ENCODE measurements around the gene ORM2. TPM values are rescaled to one million over a fixed set of nuclear protein-coding genes. Genes with fewer than 3 reads are reported as not detected.

The ORM2 gene
- total RNA-seq, 3 donors from 2014 or later (not counting 1 experiment from before 2014, with no cell fraction given): not detected

GRCh38 chr9:114350636-114351401, 21.1 kb downstream of the ORM2 start:
- peak in 1 of 3 donors; percentile 19 for ATAC-seq
- no peak for DNase-seq
- intact Hi-C loops (cut with micrococcal nuclease): no loop called here
- H3K27ac Mint-ChIP-seq: peak overlapping the region; percentile 85 to 98
- Histone ChIP-seq H3K36me3 (ENCODE audit: control insufficient read depth, insufficient read depth, low read length) (peaks cover 87% of the 10 kb centered on the region), H3K9me3 (ENCODE audit: control insufficient read depth, insufficient read depth, low read length) (no peaks in the 10 kb centered on the region), H3K27me3 (ENCODE audit: control insufficient read depth, insufficient read depth, low read length) (no peaks in the 10 kb centered on the region), H3K27ac (ENCODE audit: low read length) (no peak overlapping the region), H3K4me3 (ENCODE audit: low read length) (no peak overlapping the region), H3K4me1 (ENCODE audit: control insufficient read depth, insufficient read depth, low read length) (peaks cover 20% of the 10 kb centered on the region)
- TF ChIP-seq CTCF (IDR thresholded peaks at IDR 0.05): no peak
- H3K4me3 Mint-ChIP-seq: no peak overlapping the region
- 89% methylated on average over 16 of the region's 16 CpGs for WGBS (ENCODE audit: insufficient coverage)
- H3K9me3 Mint-ChIP-seq: no peaks in the 10 kb centered on the region
- H3K4me1 Mint-ChIP-seq: peaks cover 23 to 32% of the 10 kb centered on the region in 2 donors
- H3K27me3 Mint-ChIP-seq (ENCODE audit: low read depth in 2 of 2): no peaks in the 10 kb centered on the region
- peaks cover 17% of the 10 kb centered on the region for H3K36me3 Mint-ChIP-seq

GRCh38 chr9:114351932-114352331, 22.3 kb downstream of the ORM2 start:
- no peak for ATAC-seq
- H3K27me3 Mint-ChIP-seq (ENCODE audit: low read depth in 2 of 2): no peaks in the 10 kb centered on the region

GRCh38 chr9:114355821-114356220, 26.2 kb downstream of the ORM2 start:
- Histone ChIP-seq H3K4me3 (ENCODE audit: low read length) (no peak overlapping the region), H3K9me3 (ENCODE audit: control insufficient read depth, insufficient read depth, low read length) (no peaks in the 10 kb centered on the region), H3K27me3 (ENCODE audit: control insufficient read depth, insufficient read depth, low read length) (no peaks in the 10 kb centered on the region), H3K4me1 (ENCODE audit: control insufficient read depth, insufficient read depth, low read length) (peaks cover 18% of the 10 kb centered on the region), H3K36me3 (ENCODE audit: control insufficient read depth, insufficient read depth, low read length) (peaks cover 88% of the 10 kb centered on the region), H3K27ac (ENCODE audit: low read length) (no peak overlapping the region)
- peaks cover 13% of the 10 kb centered on the region for H3K36me3 Mint-ChIP-seq
- no peaks in the 10 kb centered on the region for H3K27me3 Mint-ChIP-seq (ENCODE audit: low read depth in 2 of 2)
- ATAC-seq (no peak), DNase-seq (no peak)
- H3K9me3 Mint-ChIP-seq: no peaks in the 10 kb centered on the region
- TF ChIP-seq CTCF (IDR thresholded peaks at IDR 0.05): no peak
- H3K4me1 Mint-ChIP-seq: peaks cover 22 to 31% of the 10 kb centered on the region in 2 donors
- peak overlapping the region; percentile 79 to 82 for H3K27ac Mint-ChIP-seq
- no peak overlapping the region for H3K4me3 Mint-ChIP-seq
- intact Hi-C loops (cut with micrococcal nuclease): no loop called here
- 96% methylated on average over 6 of the region's 6 CpGs for WGBS (ENCODE audit: insufficient coverage)

More at GRCh38 chr9:114351932-114352331, 22.3 kb downstream of the ORM2 start:
- TF ChIP-seq CTCF (IDR thresholded peaks at IDR 0.05): no peak
- no peak for DNase-seq
- Histone ChIP-seq H3K4me1 (ENCODE audit: control insufficient read depth, insufficient read depth, low read length) (peaks cover 20% of the 10 kb centered on the region), H3K27me3 (ENCODE audit: control insufficient read depth, insufficient read depth, low read length) (no peaks in the 10 kb centered on the region), H3K9me3 (ENCODE audit: control insufficient read depth, insufficient read depth, low read length) (no peaks in the 10 kb centered on the region), H3K36me3 (ENCODE audit: control insufficient read depth, insufficient read depth, low read length) (peaks cover 87% of the 10 kb centered on the region), H3K4me3 (ENCODE audit: low read length) (no peak overlapping the region), H3K27ac (ENCODE audit: low read length) (no peak overlapping the region)
- Mint-ChIP-seq H3K36me3 (peaks cover 17% of the 10 kb centered on the region), H3K4me1 (peaks cover 29 to 38% of the 10 kb centered on the region in 2 donors), H3K27ac (peak overlapping the region; percentile 85 to 98), H3K4me3 (no peak overlapping the region), H3K9me3 (no peaks in the 10 kb centered on the region)
- intact Hi-C loops (cut with micrococcal nuclease): no loop called here
- 77% methylated on average over 4 of the region's 4 CpGs for WGBS (ENCODE audit: insufficient coverage)

All from natural killer cell (primary cell).